Left ventricle myocardium inferior (tissue), 1 donor: ENCODE data around the gene CDC42BPA. TPM values are rescaled to one million over a fixed set of nuclear protein-coding genes. Genes with fewer than 3 reads are reported as not detected.

Source experiments
- DNase-seq: peaks from one replicate; pipeline ENCODE4 v3.0.0-alpha.2; 2020
- H3K27ac ChIP-seq: fragments of 200-600 bp; replicated peaks from 2 replicates; pipeline ENCODE4 v1.8.0; 2021
- H3K27me3 ChIP-seq: fragments of 200-600 bp; 2 replicates; pipeline ENCODE4 v1.8.0; 2021; ENCODE audit warnings: low read depth
- H3K36me3 ChIP-seq: fragments of 200-600 bp; 2 replicates; pipeline ENCODE4 v1.8.0; 2021
- H3K4me1 ChIP-seq: fragments of 200-600 bp; 2 replicates; pipeline ENCODE4 v1.8.0; 2021
- H3K4me3 ChIP-seq: fragments of 200-600 bp; 2 replicates; pipeline ENCODE4 v1.8.0; 2021; ENCODE audit warnings: mild to moderate bottlenecking, moderate library complexity
- H3K9me3 ChIP-seq: fragments of 200-600 bp; replicated peaks from 2 replicates; pipeline ENCODE4 v1.8.0; 2021
- CTCF ChIP-seq: fragments of 200-600 bp; IDR thresholded peaks from 2 replicates; pipeline ENCODE4 v1.8.0; 2021; ENCODE audit warnings: antibody characterized with exemption, mild to moderate bottlenecking, borderline replicate concordance
- intact Hi-C: fragments of 100-400 bp; cut with micrococcal nuclease; formaldehyde crosslinking; loops from one replicate; pipeline ENCODE4 v1.11.0; 2022
- total RNA-seq: library from RNA; stranded (reverse); fragmentation: NEBNext Ultra II Directional; extraction: Animal tissue kit (Norgen Biotek cat#: 25700); gene quantifications from one replicate; pipeline ENCODE4 v1.2.1, GENCODE V29; 2021
- donor health status: DM: no; HTN: yes; CAD: no; lungs with severe emphysema.

CDC42BPA gene
- total RNA-seq, 1 donor from 2014 or later, result 35.1 TPM

GRCh38 chr1:227131193-227131592 lies 187.1 kb downstream of the CDC42BPA start:
- H3K36me3 ChIP-seq, result peaks cover 13% of the 10 kb centered on the region
- intact Hi-C loops, result loop anchor here (5.0 kb wide), 1 partner anchor 306 kb away; no protein-coding TSS in a partner anchor
- H3K9me3 ChIP-seq, result no peaks in the 10 kb centered on the region
- TF ChIP-seq CTCF, result peak; percentile 60
- H3K27me3 ChIP-seq, result no peaks in the 10 kb centered on the region
- no peak for DNase-seq
- H3K4me1 ChIP-seq, result no peaks in the 10 kb centered on the region
- no peak overlapping the region for H3K27ac ChIP-seq
- H3K4me3 ChIP-seq, result no peak overlapping the region

GRCh38 chr1:227127891-227128290 lies 190.4 kb downstream of the CDC42BPA start:
- intact Hi-C loops, result no loop called here
- DNase-seq, result no peak
- no peak overlapping the region for H3K4me3 ChIP-seq
- H3K27ac ChIP-seq, result no peak overlapping the region
- peaks cover 13% of the 10 kb centered on the region for H3K36me3 ChIP-seq
- H3K9me3 ChIP-seq, result no peaks in the 10 kb centered on the region
- H3K4me1 ChIP-seq, result no peaks in the 10 kb centered on the region
- no peaks in the 10 kb centered on the region for H3K27me3 ChIP-seq
- no peak for TF ChIP-seq CTCF

- H3K27me3 ChIP-seq, result no peaks in the 10 kb centered on the region
- intact Hi-C loops, result no loop called here
Observed at GRCh38 chr1:227125929-227126545, 192.3 kb downstream of the CDC42BPA start.

GRCh38 chr1:227124473-227124872 lies 193.8 kb downstream of the CDC42BPA start:
- Histone ChIP-seq H3K4me3 (no peak overlapping the region), H3K27me3 (no peaks in the 10 kb centered on the region), H3K27ac (no peak overlapping the region), H3K36me3 (peaks cover 16% of the 10 kb centered on the region), H3K4me1 (no peaks in the 10 kb centered on the region), H3K9me3 (no peaks in the 10 kb centered on the region)
- DNase-seq, result no peak
- intact Hi-C loops, result no loop called here
- TF ChIP-seq CTCF, result no peak

More at GRCh38 chr1:227125929-227126545, 192.3 kb downstream of the CDC42BPA start:
- Histone ChIP-seq H3K4me3 (no peak overlapping the region), H3K27ac (no peak overlapping the region), H3K36me3 (peaks cover 13% of the 10 kb centered on the region), H3K9me3 (no peaks in the 10 kb centered on the region), H3K4me1 (no peaks in the 10 kb centered on the region)
- DNase-seq, result no peak
- no peak for TF ChIP-seq CTCF

- Histone ChIP-seq H3K36me3 (peaks cover 12% of the 10 kb centered on the region), H3K4me3 (no peak overlapping the region), H3K4me1 (peaks cover 5% of the 10 kb centered on the region), H3K27me3 (no peaks in the 10 kb centered on the region), H3K27ac (no peak overlapping the region), H3K9me3 (no peaks in the 10 kb centered on the region)
- intact Hi-C loops, result no loop called here
- TF ChIP-seq CTCF, result no peak
- DNase-seq, result no peak
Observed at GRCh38 chr1:227120826-227121225, 197.5 kb downstream of the CDC42BPA start.
